HepG2 (cell line): ENCODE measurements around the gene UQCRC1. TPM values are rescaled to one million over a fixed set of nuclear protein-coding genes. Genes with fewer than 3 reads are reported as not detected.
A peak's percentile ranks its signal among the peaks of the same experiment; 100 is the strongest.

Experiments used
- ATAC-seq: fragments of 200-7000 bp; cut with Tn5 transposase; 3 replicates; pipeline ENCODE4 v1.9.1; 2020; ENCODE audit warnings: mild to moderate bottlenecking, moderate library complexity
- BruUV-seq: library from RNA; stranded (reverse); fragments of 400-500 nt; replicated peaks from 2 replicates; lab custom pipeline; 2021; lab: Mats Ljungman, UMichigan
- CTCF ChIA-PET: fragments of 300-600 bp; formaldehyde crosslinking; extraction: SDS; loops from one replicate; lab custom pipeline; 2021; ENCODE audit warnings: low total read pairs, inconsistent platforms, low intra/inter-chr PET ratio; lab: Yijun Ruan, JAX
- POLR2A ChIA-PET: fragments of 350-600 bp; sonication (Branson Sonifier 250); formaldehyde crosslinking; loops from one replicate; lab custom pipeline; 2020; ENCODE audit warnings: antibody characterized with exemption, inconsistent platforms; lab: Yijun Ruan, JAX
- DNase-seq: peaks from one replicate; pipeline ENCODE4 v3.0.0-alpha.2; 2015; ENCODE audit warnings: low spot score
- FAIRE-seq: peaks from 3 replicates; lab custom pipeline; 2011; peaks lifted over from hg19 to GRCh38; lab: Jason Lieb, UNC
- H2AFZ ChIP-seq: one replicate; pipeline ENCODE4 v1.6.1; 2011; ENCODE audit warnings: low read length, inconsistent platforms
- H3K27ac ChIP-seq: fragments of 300-600 bp; 3 replicates; pipeline ENCODE4 v1.8.0; 2011; ENCODE audit warnings: mixed run types, mild to moderate bottlenecking, mixed read lengths, low read length, inconsistent platforms; ENCODE audit not compliant: insufficient read depth; ENCODE audit errors: extremely low read length
- H3K27me3 ChIP-seq, 2 experiments: fragments of 200-600 bp in 1 of 2; 2 replicates in 1 of 2; 3 replicates in 1 of 2; pipeline versions ENCODE4 v1.6.0 to v1.8.0; 2011; ENCODE audit warnings: low read length in 2 of 2, mild to moderate bottlenecking in 2 of 2, moderate library complexity in 2 of 2, inconsistent platforms in 1 of 2; ENCODE audit not compliant: insufficient read depth in 2 of 2, control insufficient read depth in 1 of 2
- H3K36me3 ChIP-seq, 2 experiments: fragments of 200-600 bp in 1 of 2; replicated peaks in 1 of 2; 2 replicates in 1 of 2; 3 replicates in 1 of 2; pipeline versions ENCODE4 v1.5.1 to v1.8.0; 2011; ENCODE audit warnings: low read length in 2 of 2, inconsistent platforms in 1 of 2; ENCODE audit not compliant: insufficient read depth in 2 of 2, control insufficient read depth in 1 of 2
- H3K4me1 ChIP-seq: 2 replicates; pipeline ENCODE4 v1.5.1; 2012; ENCODE audit warnings: low read length, inconsistent platforms; ENCODE audit not compliant: insufficient read depth
- H3K4me2 ChIP-seq: 2 replicates; pipeline ENCODE4 v1.6.0; 2011; ENCODE audit warnings: low read depth, low read length, inconsistent platforms
- H3K4me3 ChIP-seq, 3 experiments: fragments of 200-600 bp in 1 of 3; sonication (generic), shearing (Covaris generic) in 1 of 3; replicated peaks in 1 of 3; 2 replicates each; pipeline ENCODE4 v1.5.1; 2011 to 2016; ENCODE audit warnings: low read length in 3 of 3, inconsistent platforms in 2 of 3, low read depth in 2 of 3, mild to moderate bottlenecking in 2 of 3, control low read depth in 1 of 3, mixed read lengths in 1 of 3; ENCODE audit not compliant: insufficient read depth in 1 of 3
- H3K79me2 ChIP-seq: one replicate; pipeline ENCODE4 v1.6.1; 2011; ENCODE audit warnings: low read length, inconsistent platforms; ENCODE audit not compliant: insufficient read depth
- H3K9ac ChIP-seq: 2 replicates; pipeline ENCODE4 v1.6.0; 2011; ENCODE audit warnings: mild to moderate bottlenecking, low read depth, low read length, inconsistent platforms; ENCODE audit not compliant: insufficient read depth
- H3K9me3 ChIP-seq: 2 replicates; pipeline ENCODE4 v1.5.1; 2012; ENCODE audit warnings: mild to moderate bottlenecking, low read length
- H4K20me1 ChIP-seq: 2 replicates; pipeline ENCODE4 v1.6.0; 2011; ENCODE audit warnings: inconsistent platforms, mild to moderate bottlenecking, low read length, moderate library complexity; ENCODE audit not compliant: insufficient read depth
- CEBPG ChIP-seq: IDR thresholded peaks from 2 replicates; pipeline ENCODE4 v1.6.1; 2016
- ERF ChIP-seq: IDR thresholded peaks from 2 replicates; pipeline ENCODE4 v1.6.1; 2018; ENCODE audit warnings: missing biosample characterization, missing genetic modification reagents
- GATAD2A ChIP-seq: IDR thresholded peaks from 2 replicates; pipeline ENCODE4 v1.6.1; 2016
- RARA ChIP-seq: IDR thresholded peaks from 2 replicates; pipeline ENCODE4 v1.6.1; 2016; ENCODE audit warnings: missing genetic modification reagents, missing compliant biosample characterization
- SAP130 ChIP-seq: IDR thresholded peaks from 2 replicates; pipeline ENCODE4 v1.6.1; 2016; ENCODE audit warnings: low read depth
- ZBTB20 ChIP-seq: sonication (generic); formaldehyde crosslinking; IDR thresholded peaks from 2 replicates; pipeline ENCODE4 v1.8.1; 2023; ENCODE audit warnings: missing genetic modification reagents, low read depth, mild to moderate bottlenecking, borderline replicate concordance
- ZNF652 ChIP-seq: IDR thresholded peaks from 2 replicates; pipeline ENCODE4 v1.6.1; 2016; ENCODE audit warnings: low read depth, borderline replicate concordance
- WGBS: methylation state at CpG from one replicate; pipeline ENCODE4 v1.1.6; 2017; ENCODE audit warnings: low lambda C conversion rate; 5-methylcytosine and 5-hydroxymethylcytosine counted together
- in situ Hi-C: cut with HindIII; loops from 2 replicates; pipeline ENCODE4 v1.10.0; 2017; ENCODE audit warnings: low pct_unique_long_range_greater_than_20kb; ENCODE audit not compliant: extremely low pct_ligation_motif_present
- intact Hi-C: fragments of 100-400 bp; cut with micrococcal nuclease; formaldehyde crosslinking; loops from one replicate; pipeline ENCODE4 v1.10.0; 2022; ENCODE audit not compliant: unreplicated experiment
- polyA plus RNA-seq, 8 experiments: library from polyadenylated mRNA; depleted of rRNA in 3 of 8; stranded (reverse) in 7 of 8; unstranded in 1 of 8; fragments of >200 nt; fragmentation: Illumina TruSeq in 4 of 8; extraction: Trizol in 4 of 8; gene quantifications; 2 replicates each; pipeline versions ENCODE4 v1.2.1 to v1.2.3, GENCODE V29; 2011 to 2016; ENCODE audit warnings: low read depth in 4 of 8, missing spikeins in 1 of 8, mixed read lengths in 1 of 8; ENCODE audit not compliant: insufficient read depth in 1 of 8
- total RNA-seq, 5 experiments: library from RNA; depleted of rRNA; stranded (reverse); fragments of >200 nt; fragmentation: Illumina TruSeq; extraction: Trizol; gene quantifications; 2 replicates each; pipeline ENCODE4 v1.2.3, GENCODE V29; 2016; ENCODE audit warnings: low read depth in 1 of 5
- TF ChIP-seq, protein P1 (sequence below): sonication (generic); formaldehyde crosslinking; IDR thresholded peaks from 2 replicates; pipeline ENCODE4 v1.5.1; 2020; ENCODE audit warnings: mild to moderate bottlenecking, missing genetic modification reagents, borderline replicate concordance
- TF ChIP-seq, protein P2 (sequence below): IDR thresholded peaks from 2 replicates; pipeline ENCODE4 v1.6.1; 2016; ENCODE audit warnings: low read depth
- TF ChIP-seq, protein P3 (sequence below): sonication (generic); formaldehyde crosslinking; IDR thresholded peaks from 2 replicates; pipeline ENCODE4 v1.5.0; 2020; ENCODE audit warnings: missing genetic modification reagents
- TF ChIP-seq, protein P4 (sequence below): sonication (generic); formaldehyde crosslinking; IDR thresholded peaks from 2 replicates; pipeline ENCODE4 v1.5.0; 2020; ENCODE audit warnings: mild to moderate bottlenecking, missing genetic modification reagents
- TF ChIP-seq, protein P5 (sequence below), 2 experiments: fragments of 450-650 bp in 1 of 2; sonication (generic) in 1 of 2; formaldehyde crosslinking; IDR thresholded peaks; 2 replicates each; pipeline versions ENCODE4 v1.5.0 to v1.8.0; 2020 to 2022; ENCODE audit warnings: mild to moderate bottlenecking in 1 of 2, missing genetic modification reagents in 1 of 2

UQCRC1 gene
- total and polyA plus RNA-seq, 2 of the 13 experiments (the other 11 are each of a cell fraction or from before 2014, with no cell fraction given), result 316 to 680 TPM

DNA sequence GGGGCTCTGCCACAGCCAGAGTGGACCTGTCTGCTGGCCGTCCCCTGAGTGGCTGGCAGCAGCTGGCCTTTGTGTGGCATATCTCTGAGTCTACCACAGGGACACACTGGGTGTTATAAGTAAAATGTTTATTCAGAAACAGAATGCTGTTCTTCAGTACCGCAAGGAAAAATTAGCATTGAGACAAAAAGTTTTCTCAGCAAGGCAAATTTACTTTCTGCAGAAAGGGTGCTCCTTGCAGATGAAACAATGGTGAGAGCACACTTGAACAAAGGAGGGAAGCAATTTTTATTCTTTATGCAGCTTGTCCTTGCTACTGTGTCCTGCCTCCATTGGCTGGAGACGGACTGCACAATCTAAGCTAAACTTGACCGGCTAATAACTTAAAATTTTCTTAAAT is 8.1 kb upstream of the UQCRC1 start (continued):
- TF ChIP-seq, protein P1, sequence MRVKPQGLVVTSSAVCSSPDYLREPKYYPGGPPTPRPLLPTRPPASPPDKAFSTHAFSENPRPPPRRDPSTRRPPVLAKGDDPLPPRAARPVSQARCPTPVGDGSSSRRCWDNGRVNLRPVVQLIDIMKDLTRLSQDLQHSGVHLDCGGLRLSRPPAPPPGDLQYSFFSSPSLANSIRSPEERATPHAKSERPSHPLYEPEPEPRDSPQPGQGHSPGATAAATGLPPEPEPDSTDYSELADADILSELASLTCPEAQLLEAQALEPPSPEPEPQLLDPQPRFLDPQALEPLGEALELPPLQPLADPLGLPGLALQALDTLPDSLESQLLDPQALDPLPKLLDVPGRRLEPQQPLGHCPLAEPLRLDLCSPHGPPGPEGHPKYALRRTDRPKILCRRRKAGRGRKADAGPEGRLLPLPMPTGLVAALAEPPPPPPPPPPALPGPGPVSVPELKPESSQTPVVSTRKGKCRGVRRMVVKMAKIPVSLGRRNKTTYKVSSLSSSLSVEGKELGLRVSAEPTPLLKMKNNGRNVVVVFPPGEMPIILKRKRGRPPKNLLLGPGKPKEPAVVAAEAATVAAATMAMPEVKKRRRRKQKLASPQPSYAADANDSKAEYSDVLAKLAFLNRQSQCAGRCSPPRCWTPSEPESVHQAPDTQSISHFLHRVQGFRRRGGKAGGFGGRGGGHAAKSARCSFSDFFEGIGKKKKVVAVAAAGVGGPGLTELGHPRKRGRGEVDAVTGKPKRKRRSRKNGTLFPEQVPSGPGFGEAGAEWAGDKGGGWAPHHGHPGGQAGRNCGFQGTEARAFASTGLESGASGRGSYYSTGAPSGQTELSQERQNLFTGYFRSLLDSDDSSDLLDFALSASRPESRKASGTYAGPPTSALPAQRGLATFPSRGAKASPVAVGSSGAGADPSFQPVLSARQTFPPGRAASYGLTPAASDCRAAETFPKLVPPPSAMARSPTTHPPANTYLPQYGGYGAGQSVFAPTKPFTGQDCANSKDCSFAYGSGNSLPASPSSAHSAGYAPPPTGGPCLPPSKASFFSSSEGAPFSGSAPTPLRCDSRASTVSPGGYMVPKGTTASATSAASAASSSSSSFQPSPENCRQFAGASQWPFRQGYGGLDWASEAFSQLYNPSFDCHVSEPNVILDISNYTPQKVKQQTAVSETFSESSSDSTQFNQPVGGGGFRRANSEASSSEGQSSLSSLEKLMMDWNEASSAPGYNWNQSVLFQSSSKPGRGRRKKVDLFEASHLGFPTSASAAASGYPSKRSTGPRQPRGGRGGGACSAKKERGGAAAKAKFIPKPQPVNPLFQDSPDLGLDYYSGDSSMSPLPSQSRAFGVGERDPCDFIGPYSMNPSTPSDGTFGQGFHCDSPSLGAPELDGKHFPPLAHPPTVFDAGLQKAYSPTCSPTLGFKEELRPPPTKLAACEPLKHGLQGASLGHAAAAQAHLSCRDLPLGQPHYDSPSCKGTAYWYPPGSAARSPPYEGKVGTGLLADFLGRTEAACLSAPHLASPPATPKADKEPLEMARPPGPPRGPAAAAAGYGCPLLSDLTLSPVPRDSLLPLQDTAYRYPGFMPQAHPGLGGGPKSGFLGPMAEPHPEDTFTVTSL, result 0 out of 2 replicates have a peak, but pooled peaks have one; percentile 9
- no peak for TF ChIP-seq ZBTB20
- TF ChIP-seq, all 625 proteins: peak for 6

DNA sequence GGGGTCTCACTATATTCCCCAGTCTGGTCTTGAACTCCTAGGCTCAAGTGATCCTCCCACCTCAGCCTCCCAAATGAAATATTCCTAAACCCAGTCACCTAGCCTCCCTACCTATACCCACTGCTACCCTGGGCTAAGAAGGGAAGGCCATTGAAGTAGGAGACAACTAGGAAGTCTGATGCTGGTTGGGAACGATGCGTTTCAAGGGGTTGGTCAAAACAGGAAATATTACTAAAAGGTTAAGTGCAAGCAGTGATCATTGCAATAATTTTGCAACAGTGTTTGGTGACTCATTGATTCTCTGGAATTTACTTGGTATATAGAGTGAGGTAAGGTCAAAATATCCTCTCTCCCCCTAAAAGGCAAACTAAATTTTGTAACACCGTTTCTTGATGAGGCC is 4.6 kb upstream of the UQCRC1 start:
- peaks cover 5% of the 10 kb centered on the region for H3K79me2 ChIP-seq
- in situ Hi-C loops, result no loop called here
- H3K4me3 ChIP-seq, result no peak overlapping the region
- peak overlapping the region; percentile 34 for H3K27ac ChIP-seq
- ChIA-PET POLR2A (interaction anchor here (2.2 to 4.2 kb wide), 2 partner anchors 10 to 22 kb away, joined by 7 to 24 read pairs; partner anchors contain the start of gene SLC26A6), CTCF (no interaction called here)
- H3K4me2 ChIP-seq, result no peak overlapping the region
- no peaks in the 10 kb centered on the region for H3K36me3 ChIP-seq
- ATAC-seq, result no peak
- H4K20me1 ChIP-seq, result no peaks in the 10 kb centered on the region
- H3K9me3 ChIP-seq, result peaks cover 11% of the 10 kb centered on the region
- no peak overlapping the region for H2AFZ ChIP-seq
- H3K27me3 ChIP-seq, result no peaks in the 10 kb centered on the region; a peak in 1 of 5 replicates
- DNase-seq, result peak; percentile 57
- BruUV-seq, result no TSS peak
- intact Hi-C loops, result no loop called here
- peaks cover 80% of the 10 kb centered on the region for H3K4me1 ChIP-seq
- FAIRE-seq, result no peak
- WGBS, result 31% methylated on average over 3 of the region's 3 CpGs
- 0 out of 2 replicates have a peak overlapping the region, but pooled peaks have one; percentile 8 for H3K9ac ChIP-seq
- TF ChIP-seq, protein P2, sequence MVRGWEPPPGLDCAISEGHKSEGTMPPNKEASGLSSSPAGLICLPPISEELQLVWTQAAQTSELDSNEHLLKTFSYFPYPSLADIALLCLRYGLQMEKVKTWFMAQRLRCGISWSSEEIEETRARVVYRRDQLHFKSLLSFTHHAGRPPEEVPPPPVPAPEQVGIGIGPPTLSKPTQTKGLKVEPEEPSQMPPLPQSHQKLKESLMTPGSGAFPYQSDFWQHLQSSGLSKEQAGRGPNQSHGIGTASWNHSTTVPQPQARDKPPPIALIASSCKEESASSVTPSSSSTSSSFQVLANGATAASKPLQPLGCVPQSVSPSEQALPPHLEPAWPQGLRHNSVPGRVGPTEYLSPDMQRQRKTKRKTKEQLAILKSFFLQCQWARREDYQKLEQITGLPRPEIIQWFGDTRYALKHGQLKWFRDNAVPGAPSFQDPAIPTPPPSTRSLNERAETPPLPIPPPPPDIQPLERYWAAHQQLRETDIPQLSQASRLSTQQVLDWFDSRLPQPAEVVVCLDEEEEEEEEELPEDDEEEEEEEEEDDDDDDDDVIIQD (CRISPR knock-in tag), result 0 out of 2 replicates have a peak, but pooled peaks have one; percentile 18
- TF ChIP-seq ERF (CRISPR knock-in tag) (no peak), CEBPG (CRISPR knock-in tag) (peak; percentile 48), RARA (CRISPR knock-in tag) (peak; percentile 22; the same call in 1 of the 2 replicates), ZNF652 (CRISPR knock-in tag) (0 out of 2 replicates have a peak, but pooled peaks have one; percentile 26), SAP130 (CRISPR knock-in tag) (0 out of 2 replicates have a peak, but pooled peaks have one; percentile 18), GATAD2A (CRISPR knock-in tag) (peak; percentile 44)
- TF ChIP-seq, protein P3, sequence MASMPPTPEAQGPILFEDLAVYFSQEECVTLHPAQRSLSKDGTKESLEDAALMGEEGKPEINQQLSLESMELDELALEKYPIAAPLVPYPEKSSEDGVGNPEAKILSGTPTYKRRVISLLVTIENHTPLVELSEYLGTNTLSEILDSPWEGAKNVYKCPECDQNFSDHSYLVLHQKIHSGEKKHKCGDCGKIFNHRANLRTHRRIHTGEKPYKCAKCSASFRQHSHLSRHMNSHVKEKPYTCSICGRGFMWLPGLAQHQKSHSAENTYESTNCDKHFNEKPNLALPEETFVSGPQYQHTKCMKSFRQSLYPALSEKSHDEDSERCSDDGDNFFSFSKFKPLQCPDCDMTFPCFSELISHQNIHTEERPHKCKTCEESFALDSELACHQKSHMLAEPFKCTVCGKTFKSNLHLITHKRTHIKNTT (CRISPR knock-in tag), result no peak
- TF ChIP-seq, protein P4, sequence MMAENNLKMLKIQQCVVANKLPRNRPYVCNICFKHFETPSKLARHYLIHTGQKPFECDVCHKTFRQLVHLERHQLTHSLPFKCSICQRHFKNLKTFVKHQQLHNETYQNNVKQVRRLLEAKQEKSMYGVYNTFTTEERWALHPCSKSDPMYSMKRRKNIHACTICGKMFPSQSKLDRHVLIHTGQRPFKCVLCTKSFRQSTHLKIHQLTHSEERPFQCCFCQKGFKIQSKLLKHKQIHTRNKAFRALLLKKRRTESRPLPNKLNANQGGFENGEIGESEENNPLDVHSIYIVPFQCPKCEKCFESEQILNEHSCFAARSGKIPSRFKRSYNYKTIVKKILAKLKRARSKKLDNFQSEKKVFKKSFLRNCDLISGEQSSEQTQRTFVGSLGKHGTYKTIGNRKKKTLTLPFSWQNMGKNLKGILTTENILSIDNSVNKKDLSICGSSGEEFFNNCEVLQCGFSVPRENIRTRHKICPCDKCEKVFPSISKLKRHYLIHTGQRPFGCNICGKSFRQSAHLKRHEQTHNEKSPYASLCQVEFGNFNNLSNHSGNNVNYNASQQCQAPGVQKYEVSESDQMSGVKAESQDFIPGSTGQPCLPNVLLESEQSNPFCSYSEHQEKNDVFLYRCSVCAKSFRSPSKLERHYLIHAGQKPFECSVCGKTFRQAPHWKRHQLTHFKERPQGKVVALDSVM (CRISPR knock-in tag), result peak; percentile 60; the same call in 1 of the 2 replicates
- TF ChIP-seq, protein P5, sequence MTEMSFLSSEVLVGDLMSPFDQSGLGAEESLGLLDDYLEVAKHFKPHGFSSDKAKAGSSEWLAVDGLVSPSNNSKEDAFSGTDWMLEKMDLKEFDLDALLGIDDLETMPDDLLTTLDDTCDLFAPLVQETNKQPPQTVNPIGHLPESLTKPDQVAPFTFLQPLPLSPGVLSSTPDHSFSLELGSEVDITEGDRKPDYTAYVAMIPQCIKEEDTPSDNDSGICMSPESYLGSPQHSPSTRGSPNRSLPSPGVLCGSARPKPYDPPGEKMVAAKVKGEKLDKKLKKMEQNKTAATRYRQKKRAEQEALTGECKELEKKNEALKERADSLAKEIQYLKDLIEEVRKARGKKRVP (CRISPR knock-in tag; IDR thresholded peaks at IDR 0.05), result peak in 1 of 2 experiments; percentile 45; a peak in 1 of 4 replicates
